CD14-positive monocyte (primary cell): Measurements from ENCODE around the gene S100B. TPM values are rescaled to one million over a fixed set of nuclear protein-coding genes. Genes with fewer than 3 reads are reported as not detected.

ENCODE experiments used
- DNase-seq, 3 donors: peaks; one replicate each; pipeline ENCODE4 v3.0.0-alpha.2; 2011 to 2022
- H2AFZ ChIP-seq: 2 replicates; pipeline ENCODE4 v1.6.0; 2012; ENCODE audit warnings: mild to moderate bottlenecking, low read depth, low read length, inconsistent platforms; ENCODE audit not compliant: insufficient read depth, poor library complexity, severe bottlenecking
- H3K27ac ChIP-seq, 2 donors: 1 replicate in 1 of 2; 2 replicates in 1 of 2; pipeline ENCODE4 v1.5.1; 2012 to 2013; ENCODE audit warnings: low read length in 2 of 2, control low read depth in 1 of 2, inconsistent platforms in 1 of 2, low read depth in 1 of 2, mild to moderate bottlenecking in 1 of 2
- H3K27me3 ChIP-seq, 2 donors: one replicate each; pipeline versions ENCODE4 v1.6.0 to v1.6.1; 2011 to 2013; ENCODE audit warnings: low read length in 2 of 2; ENCODE audit not compliant: control insufficient read depth in 2 of 2, insufficient read depth in 2 of 2
- H3K36me3 ChIP-seq, 2 donors: replicated peaks in 1 of 2; 1 replicate in 1 of 2; 2 replicates in 1 of 2; pipeline versions ENCODE4 v1.5.1 to v1.6.1; 2012 to 2013; ENCODE audit warnings: low read length in 2 of 2, control low read depth in 1 of 2, inconsistent platforms in 1 of 2, mild to moderate bottlenecking in 1 of 2; ENCODE audit not compliant: insufficient read depth in 2 of 2, control insufficient read depth in 1 of 2
- H3K4me1 ChIP-seq, 2 donors: 1 replicate in 1 of 2; 2 replicates in 1 of 2; pipeline versions ENCODE4 v1.5.1 to v1.6.1; 2012 to 2013; ENCODE audit warnings: low read length in 2 of 2, control low read depth in 1 of 2, inconsistent platforms in 1 of 2, mild to moderate bottlenecking in 1 of 2, moderate library complexity in 1 of 2; ENCODE audit not compliant: insufficient read depth in 2 of 2, control insufficient read depth in 1 of 2
- H3K4me2 ChIP-seq: replicated peaks from 2 replicates; pipeline ENCODE3; 2012; ENCODE audit warnings: low read length, moderate library complexity, mild to moderate bottlenecking; ENCODE audit not compliant: poor library complexity, severe bottlenecking; ENCODE audit errors: extremely low read depth
- H3K4me3 ChIP-seq, 3 experiments: fragments of 200-600 bp in 1 of 3; sonication (generic) in 1 of 3; replicated peaks in 1 of 3; 1 replicate in 2 of 3; 2 replicates in 1 of 3; pipeline ENCODE4 v1.5.1; 2011 to 2013; ENCODE audit warnings: low read length in 3 of 3, mild to moderate bottlenecking in 3 of 3, control low read depth in 2 of 3, low read depth in 2 of 3, inconsistent platforms in 1 of 3, moderate library complexity in 1 of 3
- H3K79me2 ChIP-seq: 2 replicates; pipeline ENCODE4 v1.6.0; 2012; ENCODE audit warnings: mild to moderate bottlenecking, control low read depth, inconsistent platforms, low read length, moderate library complexity; ENCODE audit not compliant: insufficient read depth
- H3K9ac ChIP-seq: 2 replicates; pipeline ENCODE4 v1.6.0; 2017; ENCODE audit warnings: low read length, mild to moderate bottlenecking; ENCODE audit not compliant: insufficient read depth, poor library complexity, severe bottlenecking
- H3K9me3 ChIP-seq, 2 donors: replicated peaks in 1 of 2; 1 replicate in 1 of 2; 2 replicates in 1 of 2; pipeline versions ENCODE4 v1.5.1 to v1.6.1; 2012 to 2013; ENCODE audit warnings: low read length in 2 of 2, control low read depth in 1 of 2; ENCODE audit not compliant: control insufficient read depth in 1 of 2, insufficient read depth in 1 of 2
- H4K20me1 ChIP-seq: 2 replicates; pipeline ENCODE4 v1.6.0; 2012; ENCODE audit warnings: mild to moderate bottlenecking, low read length, control low read depth, moderate library complexity; ENCODE audit not compliant: insufficient read depth
- H3K27ac Mint-ChIP-seq, 7 donors: one replicate each; pipeline ENCODE4 v1.8.0; 2020; ENCODE audit warnings: mild to moderate bottlenecking in 7 of 7, mixed read lengths in 7 of 7, moderate library complexity in 6 of 7, inconsistent platforms in 2 of 7
- H3K27me3 Mint-ChIP-seq, 3 donors: one replicate each; pipeline ENCODE4 v1.8.0; 2021 to 2022; ENCODE audit warnings: low read depth in 3 of 3, mild to moderate bottlenecking in 3 of 3, mixed read lengths in 3 of 3, moderate library complexity in 3 of 3, inconsistent platforms in 1 of 3
- H3K36me3 Mint-ChIP-seq, 2 donors: one replicate each; pipeline ENCODE4 v1.8.0; 2020; ENCODE audit warnings: mixed read lengths in 2 of 2, inconsistent platforms in 1 of 2, mild to moderate bottlenecking in 1 of 2
- H3K4me1 Mint-ChIP-seq: one replicate; pipeline ENCODE4 v1.8.0; 2020; ENCODE audit warnings: mild to moderate bottlenecking, mixed read lengths
- H3K4me3 Mint-ChIP-seq, 2 donors: one replicate each; pipeline ENCODE4 v1.8.0; 2020; ENCODE audit warnings: mild to moderate bottlenecking in 2 of 2, mixed read lengths in 2 of 2, moderate library complexity in 1 of 2
- H3K9me3 Mint-ChIP-seq, 7 donors: one replicate each; pipeline ENCODE4 v1.8.0; 2020 to 2022; ENCODE audit warnings: mixed read lengths in 7 of 7, mild to moderate bottlenecking in 6 of 7, moderate library complexity in 6 of 7, inconsistent platforms in 2 of 7
- CTCF ChIP-seq: fragments of 200-600 bp; IDR thresholded peaks from one replicate; pipeline ENCODE4 v1.8.0; 2022; ENCODE audit warnings: antibody characterized with exemption, mild to moderate bottlenecking
- WGBS: methylation state at CpG from one replicate; pipeline ENCODE4 v1.1.5; 2013; ENCODE audit warnings: missing lambda C conversion rate; ENCODE audit not compliant: insufficient coverage; 5-methylcytosine and 5-hydroxymethylcytosine counted together
- intact Hi-C, 2 donors: fragments of 100-400 bp; cut with micrococcal nuclease; formaldehyde crosslinking; loops; one replicate each; pipeline versions ENCODE4 v1.15.0 to v1.15.1; 2023
- polyA plus RNA-seq, 3 donors: library from polyadenylated mRNA; depleted of rRNA in 1 of 3; unstranded in 2 of 3; stranded (reverse) in 1 of 3; fragments of 300-500 nt in 2 of 3; fragments of >200 nt in 1 of 3; fragmentation: Illumina TruSeq in 2 of 3; gene quantifications; 1 replicate in 2 of 3; 2 replicates in 1 of 3; pipeline ENCODE4 v1.2.3, GENCODE V29; 2012 to 2021

S100B gene
- polyA plus RNA-seq, 3 donors, result 0.59 to 1.4 (median 0.67) TPM

- intact Hi-C loops, result no loop called here
- Histone ChIP-seq H2AFZ (peak overlapping the region; percentile 85), H3K9me3 (no peaks in the 10 kb centered on the region), H3K9ac (peak overlapping the region; percentile 93), H3K27me3 (no peaks in the 10 kb centered on the region), H3K4me2 (peak overlapping the region; percentile 93), H3K79me2 (peaks cover 44% of the 10 kb centered on the region), H3K36me3 (peaks cover 2 to 7% of the 10 kb centered on the region in 2 donors), H4K20me1 (peaks cover 36% of the 10 kb centered on the region), H3K4me1 (peaks cover 27 to 46% of the 10 kb centered on the region in 2 donors), H3K27ac (peak overlapping the region; percentile 95 to 96), H3K4me3 (peak overlapping the region; percentile 59 to 91 (median 90))
- 0% methylated on average over 3 of the region's 14 CpGs for WGBS
- peak; percentile 10 for TF ChIP-seq CTCF
- Mint-ChIP-seq H3K4me1 (peaks cover 45% of the 10 kb centered on the region), H3K36me3 (peaks cover 7 to 9% of the 10 kb centered on the region in 2 donors), H3K4me3 (peak overlapping the region; percentile 86 to 91), H3K27ac (peak overlapping the region; percentile 91 to 98 (median 97)), H3K9me3 (peaks cover 0 to 2% (median 0%) of the 10 kb centered on the region in 7 donors), H3K27me3 (peaks cover 0 to 2% (median 0%) of the 10 kb centered on the region in 3 donors)
- DNase-seq, result peak; percentile 69 to 79 (median 74)
Observed at GRCh38 chr21:46634966-46635323, 30.1 kb upstream of the S100B start.

GRCh38 chr21:46634427-46634826, 29.5 kb upstream of the S100B start:
- Mint-ChIP-seq H3K27me3 (peaks cover 0 to 2% (median 0%) of the 10 kb centered on the region in 3 donors), H3K4me1 (peaks cover 40% of the 10 kb centered on the region), H3K36me3 (peaks cover 4 to 6% of the 10 kb centered on the region in 2 donors), H3K9me3 (peaks cover 0 to 2% (median 0%) of the 10 kb centered on the region in 7 donors), H3K27ac (peak overlapping the region; percentile 91 to 98 (median 97)), H3K4me3 (peak overlapping the region; percentile 86 to 91)
- Histone ChIP-seq H3K36me3 (peaks cover 2 to 7% of the 10 kb centered on the region in 2 donors), H3K4me3 (peak overlapping the region; percentile 59 to 91 (median 90)), H3K4me1 (peaks cover 27 to 41% of the 10 kb centered on the region in 2 donors), H3K9me3 (no peaks in the 10 kb centered on the region), H3K9ac (peak overlapping the region; percentile 93), H3K79me2 (peaks cover 40% of the 10 kb centered on the region), H3K4me2 (peak overlapping the region; percentile 93), H2AFZ (peak overlapping the region; percentile 85), H4K20me1 (peaks cover 31% of the 10 kb centered on the region), H3K27me3 (no peaks in the 10 kb centered on the region), H3K27ac (peak overlapping the region; percentile 95 to 96)
- WGBS, result 80% methylated on average over 2 of the region's 8 CpGs
- intact Hi-C loops, result no loop called here
- TF ChIP-seq CTCF, result no peak
- no peak for DNase-seq
